ENCODE measurements around the gene DMAC2.

- TF ChIP-seq CTCF (IDR thresholded peaks at IDR 0.05) (no peak), POLR2A (IDR thresholded peaks at IDR 0.05) (no peak)
These were observed 45.1 kb upstream of the DMAC2 start for GRCh38 chr19:41484822-41485221.

Measured in testis (tissue), 2 donors.